HG03045 (cell line): Measurements from ENCODE around the gene PTPRN2.

ENCODE experiments used
- ATAC-seq: cut with Tn5 transposase; IDR thresholded peaks from one replicate; pipeline ENCODE4 v1.9.1; 2021; ENCODE audit warnings: mild to moderate bottlenecking, moderate library complexity; ENCODE audit not compliant: unreplicated experiment

The PTPRN2 gene

GRCh38 chr7:157754416-157754790, 833.2 kb downstream of the PTPRN2 start:
- ATAC-seq, result no peak

- ATAC-seq, result no peak
Measured at GRCh38 chr7:157753713-157754415, 833.8 kb downstream of the PTPRN2 start.

GRCh38 chr7:157752832-157753291, 834.8 kb downstream of the PTPRN2 start:
- no peak for ATAC-seq

- ATAC-seq, result no peak
Measured at GRCh38 chr7:157751951-157752673, 835.5 kb downstream of the PTPRN2 start.

- no peak for ATAC-seq
Measured at GRCh38 chr7:157751406-157751805, 836.2 kb downstream of the PTPRN2 start.

GRCh38 chr7:157750291-157750690, 837.3 kb downstream of the PTPRN2 start:
- no peak for ATAC-seq

- ATAC-seq, result no peak
Measured at GRCh38 chr7:157745721-157746709, 841.6 kb downstream of the PTPRN2 start.

GRCh38 chr7:157744786-157745601, 842.6 kb downstream of the PTPRN2 start:
- no peak for ATAC-seq

- no peak for ATAC-seq
Measured at GRCh38 chr7:157743781-157744525, 843.7 kb downstream of the PTPRN2 start.

GRCh38 chr7:157740251-157740798, 847.3 kb downstream of the PTPRN2 start:
- no peak for ATAC-seq

- ATAC-seq, result no peak
Measured at GRCh38 chr7:157739650-157740049, 848.0 kb downstream of the PTPRN2 start.

- ATAC-seq, result no peak
Measured at GRCh38 chr7:157739031-157739430, 848.6 kb downstream of the PTPRN2 start.

- no peak for ATAC-seq
Measured at GRCh38 chr7:157738066-157738460, 849.6 kb downstream of the PTPRN2 start.

- no peak for ATAC-seq
Measured at GRCh38 chr7:157737151-157738065, 850.2 kb downstream of the PTPRN2 start.

- no peak for ATAC-seq
Measured at GRCh38 chr7:157736341-157736740, 851.3 kb downstream of the PTPRN2 start.

GRCh38 chr7:157735826-157736225, 851.8 kb downstream of the PTPRN2 start:
- ATAC-seq, result no peak

GRCh38 chr7:157734676-157735640, 852.7 kb downstream of the PTPRN2 start:
- ATAC-seq, result no peak
